HepG2 (cell line): ENCODE results near the gene SYT8. TPM values are rescaled to one million over a fixed set of nuclear protein-coding genes. Genes with fewer than 3 reads are reported as not detected.

Source experiments
- ATAC-seq: fragments of 200-7000 bp; cut with Tn5 transposase; 3 replicates; pipeline ENCODE4 v1.9.1; 2020; ENCODE audit warnings: mild to moderate bottlenecking, moderate library complexity
- BruUV-seq: library from RNA; stranded (reverse); fragments of 400-500 nt; replicated peaks from 2 replicates; lab custom pipeline; 2021; lab: Mats Ljungman, UMichigan
- CTCF ChIA-PET: fragments of 300-600 bp; formaldehyde crosslinking; extraction: SDS; loops from one replicate; lab custom pipeline; 2021; ENCODE audit warnings: low total read pairs, inconsistent platforms, low intra/inter-chr PET ratio; lab: Yijun Ruan, JAX
- POLR2A ChIA-PET: fragments of 350-600 bp; sonication (Branson Sonifier 250); formaldehyde crosslinking; loops from one replicate; lab custom pipeline; 2020; ENCODE audit warnings: antibody characterized with exemption, inconsistent platforms; lab: Yijun Ruan, JAX
- DNase-seq: peaks from one replicate; pipeline ENCODE4 v3.0.0-alpha.2; 2015; ENCODE audit warnings: low spot score
- FAIRE-seq: peaks from 3 replicates; lab custom pipeline; 2011; peaks lifted over from hg19 to GRCh38; lab: Jason Lieb, UNC
- H2AFZ ChIP-seq: one replicate; pipeline ENCODE4 v1.6.1; 2011; ENCODE audit warnings: low read length, inconsistent platforms
- H3K27ac ChIP-seq: fragments of 300-600 bp; 3 replicates; pipeline ENCODE4 v1.8.0; 2011; ENCODE audit warnings: mixed run types, mild to moderate bottlenecking, mixed read lengths, low read length, inconsistent platforms; ENCODE audit not compliant: insufficient read depth; ENCODE audit errors: extremely low read length
- H3K27me3 ChIP-seq, 2 experiments: fragments of 200-600 bp in 1 of 2; 2 replicates in 1 of 2; 3 replicates in 1 of 2; pipeline versions ENCODE4 v1.6.0 to v1.8.0; 2011; ENCODE audit warnings: low read length in 2 of 2, mild to moderate bottlenecking in 2 of 2, moderate library complexity in 2 of 2, inconsistent platforms in 1 of 2; ENCODE audit not compliant: insufficient read depth in 2 of 2, control insufficient read depth in 1 of 2
- H3K36me3 ChIP-seq, 2 experiments: fragments of 200-600 bp in 1 of 2; replicated peaks in 1 of 2; 2 replicates in 1 of 2; 3 replicates in 1 of 2; pipeline versions ENCODE4 v1.5.1 to v1.8.0; 2011; ENCODE audit warnings: low read length in 2 of 2, inconsistent platforms in 1 of 2; ENCODE audit not compliant: insufficient read depth in 2 of 2, control insufficient read depth in 1 of 2
- H3K4me1 ChIP-seq: 2 replicates; pipeline ENCODE4 v1.5.1; 2012; ENCODE audit warnings: low read length, inconsistent platforms; ENCODE audit not compliant: insufficient read depth
- H3K4me2 ChIP-seq: 2 replicates; pipeline ENCODE4 v1.6.0; 2011; ENCODE audit warnings: low read depth, low read length, inconsistent platforms
- H3K4me3 ChIP-seq, 3 experiments: fragments of 200-600 bp in 1 of 3; sonication (generic), shearing (Covaris generic) in 1 of 3; replicated peaks in 1 of 3; 2 replicates each; pipeline ENCODE4 v1.5.1; 2011 to 2016; ENCODE audit warnings: low read length in 3 of 3, inconsistent platforms in 2 of 3, low read depth in 2 of 3, mild to moderate bottlenecking in 2 of 3, control low read depth in 1 of 3, mixed read lengths in 1 of 3; ENCODE audit not compliant: insufficient read depth in 1 of 3
- H3K79me2 ChIP-seq: one replicate; pipeline ENCODE4 v1.6.1; 2011; ENCODE audit warnings: low read length, inconsistent platforms; ENCODE audit not compliant: insufficient read depth
- H3K9ac ChIP-seq: 2 replicates; pipeline ENCODE4 v1.6.0; 2011; ENCODE audit warnings: mild to moderate bottlenecking, low read depth, low read length, inconsistent platforms; ENCODE audit not compliant: insufficient read depth
- H3K9me3 ChIP-seq: 2 replicates; pipeline ENCODE4 v1.5.1; 2012; ENCODE audit warnings: mild to moderate bottlenecking, low read length
- H4K20me1 ChIP-seq: 2 replicates; pipeline ENCODE4 v1.6.0; 2011; ENCODE audit warnings: inconsistent platforms, mild to moderate bottlenecking, low read length, moderate library complexity; ENCODE audit not compliant: insufficient read depth
- CTCF ChIP-seq: sonication (generic); formaldehyde crosslinking; IDR thresholded peaks from 2 replicates; pipeline ENCODE4 v1.5.0; 2020; ENCODE audit warnings: mild to moderate bottlenecking, missing genetic modification reagents, moderate library complexity
- ELF1 ChIP-seq: sonication (generic); formaldehyde crosslinking; IDR thresholded peaks from 2 replicates; pipeline ENCODE4 v1.4.0; 2020; ENCODE audit warnings: missing genetic modification reagents
- FOXJ3 ChIP-seq: sonication (generic); formaldehyde crosslinking; IDR thresholded peaks from 2 replicates; pipeline ENCODE4 v1.4.0; 2020; ENCODE audit warnings: missing genetic modification reagents, mild to moderate bottlenecking, borderline replicate concordance
- HES4 ChIP-seq: sonication (generic); formaldehyde crosslinking; IDR thresholded peaks from 2 replicates; pipeline ENCODE4 v1.9.0; 2021; ENCODE audit warnings: mild to moderate bottlenecking, missing genetic modification reagents, borderline replicate concordance
- IRF1 ChIP-seq: sonication (generic); formaldehyde crosslinking; IDR thresholded peaks from 2 replicates; pipeline ENCODE4 v1.4.0; 2020; ENCODE audit warnings: low read depth, mild to moderate bottlenecking, missing genetic modification reagents
- IRX3 ChIP-seq: sonication (generic); formaldehyde crosslinking; IDR thresholded peaks from 2 replicates; pipeline ENCODE4 v1.8.1; 2023; ENCODE audit warnings: mild to moderate bottlenecking, low read depth, missing genetic modification reagents, borderline replicate concordance
- MAFG ChIP-seq: sonication (generic); formaldehyde crosslinking; IDR thresholded peaks from 2 replicates; pipeline ENCODE4 v1.5.1; 2020; ENCODE audit warnings: mild to moderate bottlenecking, missing genetic modification reagents
- STAG1 ChIP-seq: sonication (generic); formaldehyde crosslinking; IDR thresholded peaks from 2 replicates; pipeline ENCODE4 v1.4.0; 2020; ENCODE audit warnings: missing genetic modification reagents
- ZBTB46 ChIP-seq: sonication (generic); formaldehyde crosslinking; IDR thresholded peaks from 2 replicates; pipeline ENCODE4 v1.4.0; 2020; ENCODE audit warnings: mild to moderate bottlenecking, missing genetic modification reagents, borderline replicate concordance
- ZNF160 ChIP-seq: sonication (generic); formaldehyde crosslinking; IDR thresholded peaks from 2 replicates; pipeline ENCODE4 v1.8.0; 2022; ENCODE audit warnings: mild to moderate bottlenecking, inconsistent platforms, missing genetic modification reagents
- ZNF44 ChIP-seq: sonication (generic); formaldehyde crosslinking; IDR thresholded peaks from 2 replicates; pipeline ENCODE4 v1.5.1; 2020; ENCODE audit warnings: mild to moderate bottlenecking, missing genetic modification reagents
- ZNF75D ChIP-seq: sonication (generic); formaldehyde crosslinking; IDR thresholded peaks from 2 replicates; pipeline ENCODE4 v1.8.1; 2023; ENCODE audit warnings: missing genetic modification reagents, mild to moderate bottlenecking, borderline replicate concordance
- ZSCAN31 ChIP-seq: sonication (generic); formaldehyde crosslinking; IDR thresholded peaks from 2 replicates; pipeline ENCODE4 v1.5.0; 2020; ENCODE audit warnings: low read depth, mild to moderate bottlenecking, missing genetic modification reagents
- WGBS: methylation state at CpG from one replicate; pipeline ENCODE4 v1.1.6; 2017; ENCODE audit warnings: low lambda C conversion rate; 5-methylcytosine and 5-hydroxymethylcytosine counted together
- in situ Hi-C: cut with HindIII; loops from 2 replicates; pipeline ENCODE4 v1.10.0; 2017; ENCODE audit warnings: low pct_unique_long_range_greater_than_20kb; ENCODE audit not compliant: extremely low pct_ligation_motif_present
- intact Hi-C: fragments of 100-400 bp; cut with micrococcal nuclease; formaldehyde crosslinking; loops from one replicate; pipeline ENCODE4 v1.10.0; 2022; ENCODE audit not compliant: unreplicated experiment
- polyA plus RNA-seq, 8 experiments: library from polyadenylated mRNA; depleted of rRNA in 3 of 8; stranded (reverse) in 7 of 8; unstranded in 1 of 8; fragments of >200 nt; fragmentation: Illumina TruSeq in 4 of 8; extraction: Trizol in 4 of 8; gene quantifications; 2 replicates each; pipeline versions ENCODE4 v1.2.1 to v1.2.3, GENCODE V29; 2011 to 2016; ENCODE audit warnings: low read depth in 4 of 8, missing spikeins in 1 of 8, mixed read lengths in 1 of 8; ENCODE audit not compliant: insufficient read depth in 1 of 8
- total RNA-seq, 5 experiments: library from RNA; depleted of rRNA; stranded (reverse); fragments of >200 nt; fragmentation: Illumina TruSeq; extraction: Trizol; gene quantifications; 2 replicates each; pipeline ENCODE4 v1.2.3, GENCODE V29; 2016; ENCODE audit warnings: low read depth in 1 of 5

Gene SYT8
- total and polyA plus RNA-seq, 2 of the 13 experiments (the other 11 are each of a cell fraction or from before 2014, with no cell fraction given), result 0.60 to 2.3 TPM

GRCh38 chr11:1854949-1855885, 20.4 kb downstream of the SYT8 start:
- no peaks in the 10 kb centered on the region for H4K20me1 ChIP-seq
- H3K27me3 ChIP-seq, result peaks cover 25 to 76% of the 10 kb centered on the region in 2 experiments
- no peak for ATAC-seq
- TF ChIP-seq CTCF (CRISPR knock-in tag), result peak; percentile 49
- peak; percentile 47 for TF ChIP-seq STAG1 (CRISPR knock-in tag)
- TF ChIP-seq MAFG (CRISPR knock-in tag), result no peak
- H3K4me3 ChIP-seq, result no peak overlapping the region
- H2AFZ ChIP-seq, result no peak overlapping the region
- ChIA-PET CTCF (no interaction called here), POLR2A (interaction anchor here (0.5 kb wide), 1 partner anchor 318 kb away, joined by 3 read pairs; no protein-coding TSS in a partner anchor)
- DNase-seq, result no peak
- no peak overlapping the region for H3K9ac ChIP-seq
- 50% methylated on average over 1 of the region's 26 CpGs for WGBS
- in situ Hi-C loops, result no loop called here
- FAIRE-seq, result no peak
- H3K9me3 ChIP-seq, result no peaks in the 10 kb centered on the region
- H3K36me3 ChIP-seq, result no peaks in the 10 kb centered on the region
- H3K27ac ChIP-seq, result no peak overlapping the region
- H3K4me2 ChIP-seq, result no peak overlapping the region
- no TSS peak for BruUV-seq
- intact Hi-C loops, result no loop called here
- H3K4me1 ChIP-seq, result no peaks in the 10 kb centered on the region
- H3K79me2 ChIP-seq, result no peaks in the 10 kb centered on the region

GRCh38 chr11:1855886-1856265, 21.1 kb downstream of the SYT8 start:
- Histone ChIP-seq H3K4me3 (no peak overlapping the region), H3K9ac (no peak overlapping the region), H4K20me1 (no peaks in the 10 kb centered on the region), H3K27ac (no peak overlapping the region), H2AFZ (no peak overlapping the region), H3K9me3 (no peaks in the 10 kb centered on the region), H3K27me3 (peaks cover 22 to 73% of the 10 kb centered on the region in 2 experiments), H3K4me2 (no peak overlapping the region), H3K36me3 (no peaks in the 10 kb centered on the region), H3K4me1 (no peaks in the 10 kb centered on the region), H3K79me2 (no peaks in the 10 kb centered on the region)
- no TSS peak for BruUV-seq
- DNase-seq, result no peak
- CTCF ChIA-PET, result no interaction called here
- FAIRE-seq, result no peak
- ATAC-seq, result no peak
- POLR2A ChIA-PET, result interaction anchor here (0.5 kb wide), 1 partner anchor 318 kb away, joined by 3 read pairs; no protein-coding TSS in a partner anchor
- in situ Hi-C loops (no loop called here), intact Hi-C loops (no loop called here)
- WGBS, result 0% methylated on average over 3 of the region's 11 CpGs
- TF ChIP-seq IRX3 (CRISPR knock-in tag), result no peak
- no peak for TF ChIP-seq HES4 (CRISPR knock-in tag)
- no peak for TF ChIP-seq ZNF75D
- no peak for TF ChIP-seq ZBTB46 (CRISPR knock-in tag)
- TF ChIP-seq ZNF160 (CRISPR knock-in tag), result no peak
- TF ChIP-seq ZNF44 (CRISPR knock-in tag), result no peak
- no peak for TF ChIP-seq ZSCAN31 (CRISPR knock-in tag)
- no peak for TF ChIP-seq ELF1
- TF ChIP-seq FOXJ3 (CRISPR knock-in tag), result no peak
- TF ChIP-seq IRF1 (CRISPR knock-in tag), result no peak
